Left ventricle myocardium inferior (tissue), 1 donor: ENCODE results near the gene KCTD7. TPM values are rescaled to one million over a fixed set of nuclear protein-coding genes. Genes with fewer than 3 reads are reported as not detected.

Experiments used
- DNase-seq: peaks from one replicate; pipeline ENCODE4 v3.0.0-alpha.2; 2020
- H3K27ac ChIP-seq: fragments of 200-600 bp; replicated peaks from 2 replicates; pipeline ENCODE4 v1.8.0; 2021
- H3K27me3 ChIP-seq: fragments of 200-600 bp; 2 replicates; pipeline ENCODE4 v1.8.0; 2021; ENCODE audit warnings: low read depth
- H3K36me3 ChIP-seq: fragments of 200-600 bp; 2 replicates; pipeline ENCODE4 v1.8.0; 2021
- H3K4me1 ChIP-seq: fragments of 200-600 bp; 2 replicates; pipeline ENCODE4 v1.8.0; 2021
- H3K4me3 ChIP-seq: fragments of 200-600 bp; 2 replicates; pipeline ENCODE4 v1.8.0; 2021; ENCODE audit warnings: mild to moderate bottlenecking, moderate library complexity
- H3K9me3 ChIP-seq: fragments of 200-600 bp; replicated peaks from 2 replicates; pipeline ENCODE4 v1.8.0; 2021
- CTCF ChIP-seq: fragments of 200-600 bp; IDR thresholded peaks from 2 replicates; pipeline ENCODE4 v1.8.0; 2021; ENCODE audit warnings: antibody characterized with exemption, mild to moderate bottlenecking, borderline replicate concordance
- intact Hi-C: fragments of 100-400 bp; cut with micrococcal nuclease; formaldehyde crosslinking; loops from one replicate; pipeline ENCODE4 v1.11.0; 2022
- total RNA-seq: library from RNA; stranded (reverse); fragmentation: NEBNext Ultra II Directional; extraction: Animal tissue kit (Norgen Biotek cat#: 25700); gene quantifications from one replicate; pipeline ENCODE4 v1.2.1, GENCODE V29; 2021
- donor health status: DM: no; HTN: yes; CAD: no; lungs with severe emphysema.

Gene KCTD7
- total RNA-seq, 1 donor from 2014 or later, result 10.8 TPM

- Histone ChIP-seq H3K36me3 (no peaks in the 10 kb centered on the region), H3K27ac (no peak overlapping the region), H3K4me1 (no peaks in the 10 kb centered on the region), H3K4me3 (no peak overlapping the region), H3K9me3 (no peaks in the 10 kb centered on the region), H3K27me3 (no peaks in the 10 kb centered on the region)
- TF ChIP-seq CTCF, result no peak
- no peak for DNase-seq
- intact Hi-C loops, result loop anchor here (5.0 kb wide), 1 partner anchor 112 kb away; no protein-coding TSS in a partner anchor
These were observed 36.1 kb downstream of the KCTD7 start for GRCh38 chr7:66664590-66665293.

GRCh38 chr7:66666313-66666952, 37.8 kb downstream of the KCTD7 start:
- Histone ChIP-seq H3K4me3 (no peak overlapping the region), H3K27me3 (no peaks in the 10 kb centered on the region), H3K36me3 (no peaks in the 10 kb centered on the region), H3K9me3 (no peaks in the 10 kb centered on the region), H3K27ac (no peak overlapping the region), H3K4me1 (no peaks in the 10 kb centered on the region)
- intact Hi-C loops, result loop anchor here (5.0 kb wide), 1 partner anchor 114 kb away; no protein-coding TSS in a partner anchor
- DNase-seq, result no peak
- no peak for TF ChIP-seq CTCF

- Histone ChIP-seq H3K36me3 (no peaks in the 10 kb centered on the region), H3K9me3 (no peaks in the 10 kb centered on the region), H3K27me3 (no peaks in the 10 kb centered on the region), H3K4me3 (no peak overlapping the region), H3K4me1 (no peaks in the 10 kb centered on the region), H3K27ac (no peak overlapping the region)
- DNase-seq, result no peak
- intact Hi-C loops, result loop anchor here (5.0 kb wide), 1 partner anchor 115 kb away; no protein-coding TSS in a partner anchor
- no peak for TF ChIP-seq CTCF
These were observed 38.5 kb downstream of the KCTD7 start for GRCh38 chr7:66667023-66667728.

GRCh38 chr7:66668112-66668511, 39.4 kb downstream of the KCTD7 start:
- H3K27ac ChIP-seq, result no peak overlapping the region
- intact Hi-C loops, result loop anchor here (5.0 kb wide), 1 partner anchor 116 kb away; no protein-coding TSS in a partner anchor
- H3K4me1 ChIP-seq, result no peaks in the 10 kb centered on the region
- no peaks in the 10 kb centered on the region for H3K27me3 ChIP-seq
- DNase-seq, result no peak
- no peak for TF ChIP-seq CTCF
- H3K36me3 ChIP-seq, result no peaks in the 10 kb centered on the region
- H3K4me3 ChIP-seq, result no peak overlapping the region
- no peaks in the 10 kb centered on the region for H3K9me3 ChIP-seq

- no peak for TF ChIP-seq CTCF
- H3K36me3 ChIP-seq, result no peaks in the 10 kb centered on the region
- DNase-seq, result no peak
- no peaks in the 10 kb centered on the region for H3K9me3 ChIP-seq
- no peaks in the 10 kb centered on the region for H3K27me3 ChIP-seq
- H3K4me3 ChIP-seq, result no peak overlapping the region
- H3K27ac ChIP-seq, result peak overlapping the region; percentile 52
- H3K4me1 ChIP-seq, result no peaks in the 10 kb centered on the region
- intact Hi-C loops, result loop anchor here (5.0 kb wide), 1 partner anchor 116 kb away; no protein-coding TSS in a partner anchor
These were observed 40.0 kb downstream of the KCTD7 start for GRCh38 chr7:66668677-66669076.
